Measurements from ENCODE around the gene TDRD10.

DNA sequence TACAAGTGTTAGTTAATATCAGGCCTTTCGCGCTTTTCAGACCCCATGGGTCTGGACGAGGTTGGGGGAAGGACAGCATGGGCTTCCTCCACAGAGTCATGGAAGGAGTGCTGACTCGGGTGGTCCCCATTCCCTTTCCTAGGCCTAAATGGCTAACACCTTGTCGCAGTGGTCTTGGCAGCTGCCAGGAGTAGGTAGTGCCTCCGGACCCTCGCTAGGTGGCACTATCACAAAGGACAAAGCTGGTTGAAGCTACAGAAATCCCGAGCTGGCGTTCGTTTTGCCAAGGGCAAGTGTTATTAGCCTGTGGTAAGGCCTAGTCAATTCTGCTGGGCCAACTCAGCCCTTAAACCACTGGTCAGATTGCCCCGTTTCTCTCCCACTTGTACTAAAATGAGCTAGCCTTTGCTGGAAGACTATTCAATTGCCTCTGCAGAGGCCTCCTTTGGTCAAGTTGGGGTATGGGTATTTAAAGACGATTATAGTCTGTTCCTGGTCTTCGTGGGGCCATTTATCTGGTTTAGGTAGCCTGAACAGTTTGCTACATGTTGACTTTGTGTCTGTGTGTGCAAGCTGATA, 57.5 kb downstream of the TDRD10 start:
- TF ChIP-seq, protein P1, sequence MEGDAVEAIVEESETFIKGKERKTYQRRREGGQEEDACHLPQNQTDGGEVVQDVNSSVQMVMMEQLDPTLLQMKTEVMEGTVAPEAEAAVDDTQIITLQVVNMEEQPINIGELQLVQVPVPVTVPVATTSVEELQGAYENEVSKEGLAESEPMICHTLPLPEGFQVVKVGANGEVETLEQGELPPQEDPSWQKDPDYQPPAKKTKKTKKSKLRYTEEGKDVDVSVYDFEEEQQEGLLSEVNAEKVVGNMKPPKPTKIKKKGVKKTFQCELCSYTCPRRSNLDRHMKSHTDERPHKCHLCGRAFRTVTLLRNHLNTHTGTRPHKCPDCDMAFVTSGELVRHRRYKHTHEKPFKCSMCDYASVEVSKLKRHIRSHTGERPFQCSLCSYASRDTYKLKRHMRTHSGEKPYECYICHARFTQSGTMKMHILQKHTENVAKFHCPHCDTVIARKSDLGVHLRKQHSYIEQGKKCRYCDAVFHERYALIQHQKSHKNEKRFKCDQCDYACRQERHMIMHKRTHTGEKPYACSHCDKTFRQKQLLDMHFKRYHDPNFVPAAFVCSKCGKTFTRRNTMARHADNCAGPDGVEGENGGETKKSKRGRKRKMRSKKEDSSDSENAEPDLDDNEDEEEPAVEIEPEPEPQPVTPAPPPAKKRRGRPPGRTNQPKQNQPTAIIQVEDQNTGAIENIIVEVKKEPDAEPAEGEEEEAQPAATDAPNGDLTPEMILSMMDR (IDR thresholded peaks at IDR 0.05) = peak; percentile 84 to 97 (median 91)
- TF ChIP-seq POLR2A (IDR thresholded peaks at IDR 0.05) = no peak
